Measurements from ENCODE around the gene PHF10.

DNA sequence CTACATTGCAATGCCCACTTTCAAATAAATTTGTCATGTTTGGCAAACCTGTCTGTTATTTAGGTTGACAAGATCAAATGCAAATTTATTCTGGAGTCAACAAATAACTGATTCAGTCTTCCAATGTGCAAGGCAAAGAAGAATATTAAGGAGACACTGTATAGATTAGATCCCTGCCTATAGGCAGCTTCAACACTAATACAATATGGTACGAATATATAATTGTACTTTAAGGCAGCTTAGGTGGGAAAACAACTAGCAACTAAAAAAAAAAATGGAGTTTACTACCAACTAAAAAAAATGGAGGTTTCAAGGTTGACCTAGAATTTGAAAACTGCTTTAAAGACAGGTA, 1.7 kb upstream of the PHF10 start:
- TF ChIP-seq, protein P1, sequence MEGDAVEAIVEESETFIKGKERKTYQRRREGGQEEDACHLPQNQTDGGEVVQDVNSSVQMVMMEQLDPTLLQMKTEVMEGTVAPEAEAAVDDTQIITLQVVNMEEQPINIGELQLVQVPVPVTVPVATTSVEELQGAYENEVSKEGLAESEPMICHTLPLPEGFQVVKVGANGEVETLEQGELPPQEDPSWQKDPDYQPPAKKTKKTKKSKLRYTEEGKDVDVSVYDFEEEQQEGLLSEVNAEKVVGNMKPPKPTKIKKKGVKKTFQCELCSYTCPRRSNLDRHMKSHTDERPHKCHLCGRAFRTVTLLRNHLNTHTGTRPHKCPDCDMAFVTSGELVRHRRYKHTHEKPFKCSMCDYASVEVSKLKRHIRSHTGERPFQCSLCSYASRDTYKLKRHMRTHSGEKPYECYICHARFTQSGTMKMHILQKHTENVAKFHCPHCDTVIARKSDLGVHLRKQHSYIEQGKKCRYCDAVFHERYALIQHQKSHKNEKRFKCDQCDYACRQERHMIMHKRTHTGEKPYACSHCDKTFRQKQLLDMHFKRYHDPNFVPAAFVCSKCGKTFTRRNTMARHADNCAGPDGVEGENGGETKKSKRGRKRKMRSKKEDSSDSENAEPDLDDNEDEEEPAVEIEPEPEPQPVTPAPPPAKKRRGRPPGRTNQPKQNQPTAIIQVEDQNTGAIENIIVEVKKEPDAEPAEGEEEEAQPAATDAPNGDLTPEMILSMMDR (IDR thresholded peaks at IDR 0.05) = no peak
- TF ChIP-seq POLR2A (IDR thresholded peaks at IDR 0.05) = no peak

Data from lower leg skin (tissue), 3 donors.